ENCODE data around the gene SVOPL.

- no peak for TF ChIP-seq ZNF274 (IDR thresholded peaks at IDR 0.05; ENCODE audit: low read depth, low read length)
- TF ChIP-seq SUZ12 (IDR thresholded peaks at IDR 0.05; ENCODE audit: extremely low read depth, insufficient read depth, insufficient read length) = no peak
- no peak for TF ChIP-seq YY1 (IDR thresholded peaks at IDR 0.05; ENCODE audit: insufficient read depth, insufficient read length)
These were observed 6.1 kb downstream of the SVOPL start for GRCh38 chr7:138695106-138695505.

Measured in NT2/D1 (cell line).